Body of pancreas (tissue), 4 donors: Measurements from ENCODE around the gene BAG5. TPM values are rescaled to one million over a fixed set of nuclear protein-coding genes. Genes with fewer than 3 reads are reported as not detected.
A peak's percentile ranks its signal among the peaks of the same experiment; 100 is the strongest.

Experiments used
- ATAC-seq: fragments of 150-250 bp; one replicate; pipeline ENCODE4 v1.9.1; 2016
- DNase-seq, 4 donors: peaks; one replicate each; pipeline ENCODE4 v3.0.0-alpha.2; 2019
- H3K27ac ChIP-seq, 4 donors: fragments of 200-600 bp; sonication (generic); 1 replicate in 3 of 4; 2 replicates in 1 of 4; pipeline versions ENCODE4 v1.5.1 to v1.6.1; 2016 to 2019; ENCODE audit warnings: mild to moderate bottlenecking in 1 of 4, mixed read lengths in 1 of 4, moderate library complexity in 1 of 4
- H3K27me3 ChIP-seq, 2 donors: fragments of 200-600 bp; sonication (generic); one replicate each; pipeline ENCODE4 v1.6.0; 2016; ENCODE audit warnings: mild to moderate bottlenecking in 1 of 2
- H3K36me3 ChIP-seq, 2 donors: fragments of 200-600 bp; sonication (generic); replicated peaks in 1 of 2; 2 replicates each; pipeline ENCODE4 v1.5.1; 2016; ENCODE audit warnings: low read depth in 2 of 2; ENCODE audit not compliant: insufficient read depth in 1 of 2
- H3K4me1 ChIP-seq: fragments of 200-600 bp; sonication (generic); one replicate; pipeline ENCODE4 v1.6.0; 2016
- H3K4me3 ChIP-seq, 2 donors: fragments of 200-600 bp; sonication (generic); 1 replicate in 1 of 2; 2 replicates in 1 of 2; pipeline ENCODE4 v1.5.1; 2016 to 2019
- H3K9me3 ChIP-seq, 3 donors: fragments of 200-600 bp; sonication (generic); 1 replicate in 2 of 3; 2 replicates in 1 of 3; pipeline ENCODE4 v1.5.1; 2016
- CTCF ChIP-seq, 7 experiments: fragments of 450-650 bp in 4 of 7; fragments of 200-600 bp in 3 of 7; sonication (generic) in 3 of 7; IDR thresholded peaks; one replicate each; pipeline ENCODE4 v1.5.1; 2016 to 2019; ENCODE audit warnings: antibody characterized with exemption in 7 of 7
- POLR2A ChIP-seq, 3 donors: fragments of 450-650 bp; IDR thresholded peaks; one replicate each; pipeline ENCODE4 v1.6.1; 2016; ENCODE audit warnings: antibody characterized with exemption in 3 of 3, mild to moderate bottlenecking in 2 of 3
- WGBS, 2 donors: methylation state at CpG; one replicate each; pipeline ENCODE4 v1.1.5; 2017; 5-methylcytosine and 5-hydroxymethylcytosine counted together
- intact Hi-C: fragments of 100-400 bp; cut with DNase I; formaldehyde crosslinking; loops from one replicate; pipeline ENCODE4 v1.15.1; 2023
- total RNA-seq, 2 donors: library from RNA; depleted of rRNA; stranded (reverse); fragments of >200 nt; gene quantifications; one replicate each; pipeline ENCODE4 v1.1.0, GENCODE V29; 2016

Gene BAG5
- total RNA-seq, 2 donors from 2014 or later = 9.9 to 11.9 TPM

GRCh38 chr14:103562179-103562428 is 353 bp downstream of the BAG5 start:
- no peak for DNase-seq
- intact Hi-C loops = no loop called here
- peaks cover 0 to 3% of the 10 kb centered on the region in 2 donors for H3K36me3 ChIP-seq
- H3K4me3 ChIP-seq = peak overlapping the region; percentile 88 to 100
- no peak for ATAC-seq
- no peaks in the 10 kb centered on the region for H3K9me3 ChIP-seq
- H3K27me3 ChIP-seq = no peaks in the 10 kb centered on the region
- peaks cover 63% of the 10 kb centered on the region for H3K4me1 ChIP-seq
- TF ChIP-seq POLR2A (IDR thresholded peaks at IDR 0.05) (no peak), CTCF (IDR thresholded peaks at IDR 0.05) (no peak)
- peak overlapping the region; percentile 81 to 99 (median 94) for H3K27ac ChIP-seq
- WGBS, 2 donors = 0% methylated on average over 4 to 25 of the region's 25 CpGs

- intact Hi-C loops = no loop called here
- no peak for ATAC-seq
- 4 to 7% methylated on average over 16 to 36 of the region's 36 CpGs for WGBS, 2 donors
- DNase-seq = peak in 1 of 4 donors; percentile 25
- peak overlapping the region; percentile 88 to 100 for H3K4me3 ChIP-seq
- peaks cover 66% of the 10 kb centered on the region for H3K4me1 ChIP-seq
- no peaks in the 10 kb centered on the region for H3K27me3 ChIP-seq
- no peaks in the 10 kb centered on the region for H3K9me3 ChIP-seq
- peaks cover 0 to 3% of the 10 kb centered on the region in 2 donors for H3K36me3 ChIP-seq
- TF ChIP-seq POLR2A (IDR thresholded peaks at IDR 0.05) (no peak), CTCF (IDR thresholded peaks at IDR 0.05) (no peak)
- H3K27ac ChIP-seq = peak overlapping the region; percentile 81 to 99 (median 94)
Observed at GRCh38 chr14:103561381-103562178, 877 bp downstream of the BAG5 start.

- no peak for ATAC-seq
- no peaks in the 10 kb centered on the region for H3K27me3 ChIP-seq
- WGBS, 2 donors = 71 to 72% methylated on average over 8 of the region's 8 CpGs
- peaks cover 66% of the 10 kb centered on the region for H3K4me1 ChIP-seq
- H3K27ac ChIP-seq = no peak overlapping the region
- intact Hi-C loops = no loop called here
- H3K36me3 ChIP-seq = peaks cover 0 to 3% of the 10 kb centered on the region in 2 donors
- no peak for TF ChIP-seq CTCF (IDR thresholded peaks at IDR 0.05)
- TF ChIP-seq POLR2A (IDR thresholded peaks at IDR 0.05) = no peak
- H3K4me3 ChIP-seq = no peak overlapping the region
- DNase-seq = no peak
- H3K9me3 ChIP-seq = no peaks in the 10 kb centered on the region
Observed at GRCh38 chr14:103560691-103561090, 1.8 kb downstream of the BAG5 start.

GRCh38 chr14:103559766-103560165 is 2.7 kb downstream of the BAG5 start:
- Histone ChIP-seq H3K36me3 (peaks cover 0 to 3% of the 10 kb centered on the region in 2 donors), H3K9me3 (no peaks in the 10 kb centered on the region), H3K4me3 (no peak overlapping the region), H3K4me1 (peaks cover 62% of the 10 kb centered on the region), H3K27ac (no peak overlapping the region), H3K27me3 (no peaks in the 10 kb centered on the region)
- ATAC-seq = no peak
- DNase-seq = no peak
- intact Hi-C loops = no loop called here
- 60 to 62% methylated on average over 3 to 9 of the region's 9 CpGs for WGBS, 2 donors
- TF ChIP-seq CTCF (IDR thresholded peaks at IDR 0.05) (no peak), POLR2A (IDR thresholded peaks at IDR 0.05) (no peak)
